ENCODE measurements around the gene PML. TPM values are rescaled to one million over a fixed set of nuclear protein-coding genes. Genes with fewer than 3 reads are reported as not detected.

PML gene
- total RNA-seq, 2 donors from 2014 or later: 27.3 to 36.1 TPM

- TF ChIP-seq CTCF (IDR thresholded peaks at IDR 0.05): no peak
- H3K4me1 ChIP-seq: peaks cover 0 to 54% of the 10 kb centered on the region in 2 donors
- H3K27ac ChIP-seq: no peak overlapping the region
- H3K4me3 ChIP-seq: no peak overlapping the region
- DNase-seq (ENCODE audit: low spot score): no peak
- no peaks in the 10 kb centered on the region for H3K27me3 ChIP-seq
- H3K9me3 ChIP-seq: no peaks in the 10 kb centered on the region
- peaks cover 45% of the 10 kb centered on the region for H3K36me3 ChIP-seq
Measured at GRCh38 chr15:74037171-74038117, 42.9 kb downstream of the PML start.

GRCh38 chr15:74038707-74039655 is 44.5 kb downstream of the PML start:
- peaks cover 41% of the 10 kb centered on the region for H3K36me3 ChIP-seq
- H3K4me1 ChIP-seq: peaks cover 0 to 51% of the 10 kb centered on the region in 2 donors
- DNase-seq (ENCODE audit: low spot score): no peak
- H3K27me3 ChIP-seq: no peaks in the 10 kb centered on the region
- no peak for TF ChIP-seq CTCF (IDR thresholded peaks at IDR 0.05)
- no peaks in the 10 kb centered on the region for H3K9me3 ChIP-seq
- peak overlapping the region; percentile 49 to 66 for H3K27ac ChIP-seq
- H3K4me3 ChIP-seq: no peak overlapping the region

- DNase-seq (ENCODE audit: low spot score): no peak
- Histone ChIP-seq H3K36me3 (peaks cover 41% of the 10 kb centered on the region), H3K4me3 (no peak overlapping the region), H3K27me3 (no peaks in the 10 kb centered on the region), H3K4me1 (peaks cover 0 to 58% of the 10 kb centered on the region in 2 donors), H3K27ac (peak overlapping the region; percentile 49 to 66), H3K9me3 (no peaks in the 10 kb centered on the region)
- TF ChIP-seq CTCF (IDR thresholded peaks at IDR 0.05): no peak
Measured at GRCh38 chr15:74039656-74040010, 45.1 kb downstream of the PML start.

- no peak for TF ChIP-seq CTCF (IDR thresholded peaks at IDR 0.05)
- Histone ChIP-seq H3K36me3 (peaks cover 39% of the 10 kb centered on the region), H3K4me3 (no peak overlapping the region), H3K27me3 (no peaks in the 10 kb centered on the region), H3K27ac (peak overlapping the region; percentile 49 to 66), H3K4me1 (peaks cover 0 to 63% of the 10 kb centered on the region in 2 donors), H3K9me3 (no peaks in the 10 kb centered on the region)
- DNase-seq (ENCODE audit: low spot score): peak; percentile 86
Measured at GRCh38 chr15:74040109-74040850, 45.8 kb downstream of the PML start.

GRCh38 chr15:74041311-74041756 is 46.8 kb downstream of the PML start:
- Histone ChIP-seq H3K36me3 (peaks cover 29% of the 10 kb centered on the region), H3K27me3 (no peaks in the 10 kb centered on the region), H3K4me3 (no peak overlapping the region), H3K27ac (peak overlapping the region; percentile 49 to 66), H3K4me1 (peaks cover 0 to 61% of the 10 kb centered on the region in 2 donors), H3K9me3 (no peaks in the 10 kb centered on the region)
- no peak for TF ChIP-seq CTCF (IDR thresholded peaks at IDR 0.05)
- DNase-seq (ENCODE audit: low spot score): no peak
